GM19467 (cell line): ENCODE results near the gene CLASRP.
"Not testable (repeated sequence)": the region's sequence is repeated elsewhere in the genome, so short reads cannot be mapped to it uniquely, and the experiment has no call there.

Experiments
- ATAC-seq: cut with Tn5 transposase; IDR thresholded peaks from one replicate; pipeline ENCODE4 v1.9.1; 2021; ENCODE audit warnings: mild to moderate bottlenecking, moderate library complexity; ENCODE audit not compliant: unreplicated experiment

Gene CLASRP

GRCh38 chr19:45100201-45100600 lies 61.4 kb downstream of the CLASRP start:
- ATAC-seq: no peak

- ATAC-seq: no peak
These were observed 62.0 kb downstream of the CLASRP start for GRCh38 chr19:45100846-45101252.

GRCh38 chr19:45101806-45102205 lies 63.0 kb downstream of the CLASRP start:
- no peak for ATAC-seq

GRCh38 chr19:45102481-45102880 lies 63.6 kb downstream of the CLASRP start:
- ATAC-seq: no peak

- ATAC-seq: no peak
These were observed 64.3 kb downstream of the CLASRP start for GRCh38 chr19:45103156-45103507.

DNA sequence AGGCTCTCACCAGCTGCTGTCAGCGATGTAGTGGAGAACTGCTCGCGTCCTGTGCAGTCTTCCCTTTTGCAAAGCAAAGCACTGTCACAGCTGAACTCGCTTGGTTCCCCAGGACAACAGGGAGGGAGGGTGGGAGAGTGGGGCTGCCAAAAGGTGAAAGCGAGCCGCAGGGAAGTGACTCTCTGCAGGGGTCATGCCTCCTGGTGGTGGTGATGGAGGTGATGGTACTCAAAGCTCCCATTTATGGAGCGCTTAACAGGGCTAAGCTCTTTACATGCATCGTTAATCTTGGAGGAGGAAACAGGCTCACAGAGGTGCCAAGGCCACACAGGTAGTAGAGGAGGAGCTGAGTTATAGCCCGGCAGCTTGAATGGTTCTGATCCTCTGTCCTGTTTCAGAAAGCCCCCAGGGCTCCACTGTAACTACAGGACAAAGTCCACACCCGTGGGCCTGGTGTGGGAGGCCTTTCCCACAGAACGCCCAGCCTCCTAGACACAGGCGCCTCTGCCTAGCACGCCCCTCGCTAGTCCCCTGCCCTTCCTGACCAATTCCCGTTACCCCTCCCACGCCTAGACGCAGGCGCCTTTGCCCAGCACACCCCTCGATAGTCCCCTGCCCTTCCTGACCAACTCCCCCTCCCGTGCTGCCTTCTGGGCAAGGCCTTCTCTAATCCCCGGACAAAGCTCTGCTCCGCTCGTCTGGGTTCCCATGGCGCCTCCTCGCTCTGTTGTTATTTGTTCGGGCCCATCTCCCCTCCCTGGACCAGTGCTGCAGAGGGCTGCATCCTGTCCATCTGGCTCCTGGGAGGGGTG lies 64.9 kb downstream of the CLASRP start:
- no peak for ATAC-seq

- no peak for ATAC-seq
These were observed 66.0 kb downstream of the CLASRP start for GRCh38 chr19:45104658-45105349.

GRCh38 chr19:45106363-45106762 lies 67.5 kb downstream of the CLASRP start:
- ATAC-seq: not testable (repeated sequence)

DNA sequence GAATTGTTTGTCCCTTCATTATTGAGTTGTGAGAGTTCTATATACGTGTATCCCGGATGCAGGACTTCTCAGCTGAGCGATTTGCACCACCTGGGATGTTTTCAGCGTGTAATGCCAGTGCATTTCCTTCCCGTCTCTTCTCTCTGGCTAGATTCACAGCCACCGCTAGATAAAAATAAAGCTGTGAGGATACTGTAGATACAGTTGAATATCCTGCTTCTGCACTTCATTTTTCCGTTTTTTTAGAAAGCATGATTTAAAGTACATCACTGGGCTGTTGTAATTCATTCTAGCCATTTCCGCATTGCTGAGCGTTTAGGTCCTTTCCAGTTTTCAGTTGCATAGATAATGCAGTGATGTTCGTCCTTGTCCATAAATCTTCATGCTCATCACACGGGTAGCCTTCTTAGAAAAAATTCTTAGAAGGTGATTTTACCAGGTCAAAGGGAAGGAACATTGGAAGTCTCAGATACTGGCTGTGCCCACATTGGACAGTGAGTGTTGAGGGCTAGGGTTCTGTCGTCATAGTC lies 68.8 kb downstream of the CLASRP start:
- no peak for ATAC-seq

DNA sequence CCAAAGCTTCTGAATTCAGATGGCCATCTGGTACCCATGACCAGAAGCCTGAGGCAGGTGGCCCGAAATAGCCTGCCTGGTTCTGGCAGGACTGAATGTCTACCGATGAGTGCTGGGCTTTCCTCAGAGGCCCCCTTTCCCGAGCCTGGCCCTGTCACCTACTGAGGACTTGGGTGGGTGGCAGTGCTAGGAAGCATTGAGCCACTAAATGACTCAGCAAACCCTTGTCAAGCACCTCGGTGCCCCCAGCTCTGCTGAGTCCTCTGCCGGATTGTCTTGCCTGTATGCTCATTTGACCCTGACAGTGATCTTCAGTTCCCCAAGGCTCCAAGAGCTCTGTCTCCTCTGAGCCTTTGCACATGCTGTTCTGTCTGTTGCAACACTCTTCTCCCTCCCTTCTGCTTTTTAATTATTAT lies 72.0 kb downstream of the CLASRP start:
- no peak for ATAC-seq

- ATAC-seq: no peak
These were observed 73.4 kb downstream of the CLASRP start for GRCh38 chr19:45112111-45112827.

DNA sequence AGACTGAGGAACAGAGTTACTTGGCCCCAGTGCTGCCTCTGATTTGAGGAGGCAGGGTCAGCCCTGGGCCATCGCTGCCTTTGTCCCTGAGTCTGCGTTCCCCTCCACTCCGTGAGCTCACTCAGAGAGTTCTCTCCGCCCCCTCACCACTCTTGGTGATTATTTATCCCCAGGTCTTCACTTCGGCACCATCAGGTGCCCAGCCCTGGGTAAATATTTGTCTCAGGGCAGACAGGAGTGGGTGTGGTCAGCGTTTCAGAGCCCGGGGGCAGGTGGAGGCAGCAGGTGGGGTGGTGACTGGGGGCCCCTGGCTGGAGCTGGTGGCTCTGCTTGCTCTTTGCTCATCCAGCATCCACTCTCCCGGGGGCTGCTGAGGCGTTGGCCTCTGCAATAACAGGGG lies 74.8 kb downstream of the CLASRP start:
- no peak for ATAC-seq

GRCh38 chr19:45114116-45114515 lies 75.3 kb downstream of the CLASRP start:
- no peak for ATAC-seq

- ATAC-seq: no peak
These were observed 77.2 kb downstream of the CLASRP start for GRCh38 chr19:45115809-45116615.

- ATAC-seq: no peak
These were observed 78.3 kb downstream of the CLASRP start for GRCh38 chr19:45117167-45117594.

DNA sequence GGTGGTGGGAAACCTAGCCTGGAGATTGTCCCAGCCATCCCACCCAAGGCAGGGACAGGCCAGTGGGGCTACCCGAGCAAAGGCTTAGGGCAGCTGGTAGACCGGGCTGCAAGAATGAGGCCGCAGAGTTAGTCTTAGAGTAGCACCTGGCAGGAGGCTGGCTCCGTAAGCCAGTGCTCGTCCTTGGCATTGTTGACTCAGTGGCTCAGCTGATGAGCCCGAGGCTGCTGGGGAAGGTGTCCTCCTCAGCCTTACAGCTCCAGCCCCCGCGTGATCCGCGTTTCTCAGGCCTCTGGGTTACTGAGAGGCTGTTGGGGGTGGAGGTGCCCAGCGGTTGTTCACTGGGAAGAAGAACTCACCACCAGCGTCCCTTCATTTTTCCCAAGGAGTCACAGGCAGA lies 78.8 kb downstream of the CLASRP start:
- no peak for ATAC-seq

- ATAC-seq: no peak
These were observed 79.3 kb downstream of the CLASRP start for GRCh38 chr19:45118106-45118505.

- ATAC-seq: not testable (repeated sequence)
These were observed 79.9 kb downstream of the CLASRP start for GRCh38 chr19:45118591-45119355.

DNA sequence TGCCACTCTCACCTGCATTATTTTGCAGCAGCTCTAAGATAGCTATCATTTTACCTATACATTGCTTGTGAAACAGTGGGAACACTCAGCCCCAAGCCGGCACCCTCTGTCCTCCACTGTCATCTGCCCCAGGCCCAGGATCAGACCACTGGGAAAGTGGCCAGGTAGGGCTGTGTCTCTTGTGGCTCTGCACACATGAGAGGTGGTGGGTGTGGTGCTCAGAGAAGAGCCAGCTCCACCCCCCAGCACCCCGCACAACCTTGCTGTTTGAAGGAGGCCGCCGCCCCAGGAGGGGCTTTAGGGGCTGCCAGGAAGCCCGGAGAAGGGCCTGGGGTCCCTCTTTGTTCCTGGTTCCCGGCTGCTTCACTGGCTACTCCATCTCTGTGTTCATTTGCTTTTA lies 80.7 kb downstream of the CLASRP start:
- ATAC-seq: no peak
